ENCODE data around the gene FIP1L1.

The FIP1L1 gene

DNA sequence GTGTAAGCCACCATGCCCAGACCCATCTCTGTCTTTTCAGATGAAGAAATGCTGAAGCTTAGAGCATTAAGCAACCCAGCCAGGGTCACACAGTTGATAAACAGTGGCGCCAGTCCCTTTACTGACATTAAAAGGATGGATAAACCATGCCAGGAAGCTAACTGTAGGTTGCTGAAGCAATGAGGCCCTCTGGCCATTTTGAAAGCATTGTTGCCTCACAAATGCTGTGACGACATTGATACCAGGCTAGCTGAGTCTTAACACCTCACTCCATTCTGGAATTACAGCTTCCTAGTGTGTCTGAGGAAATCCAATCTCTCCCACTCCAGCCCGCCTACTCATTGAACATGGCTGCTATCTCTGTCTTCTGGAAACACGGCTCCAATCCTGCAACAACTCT lies 124.1 kb downstream of the FIP1L1 start:
- DNase-seq (ENCODE audit: low read depth), result no peak

DNA sequence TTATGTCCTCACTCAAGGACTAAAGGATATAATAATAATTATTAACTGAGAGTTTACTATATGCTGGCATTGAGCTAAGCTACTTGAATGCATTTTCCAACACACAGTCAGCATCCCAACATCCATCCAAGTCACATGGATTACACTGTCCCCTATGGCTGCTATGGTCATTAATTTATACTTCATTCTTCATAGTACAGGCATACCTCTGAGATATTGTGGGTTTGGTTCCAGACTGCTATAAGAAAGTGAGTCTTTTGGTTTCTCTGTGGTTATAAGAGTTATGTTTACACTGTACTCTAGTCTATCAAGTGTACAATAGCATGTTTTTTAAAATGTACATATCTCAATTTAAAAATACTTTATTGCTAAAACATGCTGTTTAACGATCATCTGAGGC lies 124.7 kb downstream of the FIP1L1 start:
- DNase-seq (ENCODE audit: low read depth), result no peak

- no peak for DNase-seq (ENCODE audit: low read depth)
Observed at GRCh38 chr4:53505947-53506346, 128.5 kb downstream of the FIP1L1 start.

DNA sequence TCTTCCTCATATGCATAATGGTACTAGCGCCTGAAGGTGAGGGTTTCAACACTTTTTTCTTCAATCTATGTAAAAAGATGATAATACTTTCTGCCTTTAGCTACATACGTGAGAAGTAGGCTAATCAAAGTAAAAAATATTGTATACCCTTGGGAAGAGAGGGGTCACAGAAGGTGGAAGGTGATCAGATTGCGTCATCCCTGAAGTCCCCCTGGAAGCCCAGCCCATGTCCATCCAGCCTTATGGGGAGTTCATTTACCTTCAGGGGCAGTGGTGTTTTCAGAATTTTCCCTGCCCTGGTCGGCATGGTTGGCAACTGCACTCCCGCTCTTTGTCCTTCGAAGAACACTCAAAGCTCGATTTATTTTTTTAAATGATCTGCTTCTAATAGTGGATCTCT lies 129.6 kb downstream of the FIP1L1 start:
- no peak for DNase-seq (ENCODE audit: low read depth)

GRCh38 chr4:53507671-53508286 lies 130.3 kb downstream of the FIP1L1 start:
- no peak for DNase-seq (ENCODE audit: low read depth)

GRCh38 chr4:53508446-53508845 lies 131.0 kb downstream of the FIP1L1 start:
- DNase-seq (ENCODE audit: low read depth), result no peak

DNA sequence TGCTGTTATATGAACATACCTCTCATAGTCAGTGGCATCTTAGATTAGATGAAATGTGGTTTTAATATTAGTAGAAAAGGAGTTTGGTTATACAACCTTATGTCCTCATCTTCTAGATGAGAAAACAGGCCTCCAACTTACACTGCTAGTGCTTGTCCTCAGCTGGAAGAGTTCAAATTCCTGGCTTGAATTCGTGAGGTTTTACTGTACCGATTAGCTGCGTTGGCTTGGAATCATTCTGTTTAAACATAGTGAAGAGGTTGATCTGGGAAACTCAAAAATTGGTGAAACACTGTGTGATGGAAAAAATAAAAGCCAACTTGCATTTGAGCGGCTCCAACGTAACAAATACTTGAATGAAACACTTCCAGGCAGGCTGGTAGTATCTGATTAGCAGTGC lies 132.9 kb downstream of the FIP1L1 start:
- DNase-seq (ENCODE audit: low read depth), result no peak
